Neural cell (in vitro differentiated cells): ENCODE results near the gene ATP1A1.

Experiments used
- CTCF ChIP-seq: fragments of 450-650 bp; IDR thresholded peaks from 2 replicates; pipeline ENCODE4 v1.5.1; 2014; ENCODE audit warnings: antibody characterized with exemption, mild to moderate bottlenecking, moderate library complexity; ENCODE audit not compliant: poor library complexity, severe bottlenecking
- EZH2 ChIP-seq: fragments of 200-600, 300-800 bp; shearing (Covaris generic), sonication (generic); IDR thresholded peaks from 2 replicates; pipeline ENCODE4 v1.6.1; 2014; ENCODE audit warnings: antibody characterized with exemption, low read length, borderline replicate concordance, mild to moderate bottlenecking; ENCODE audit not compliant: insufficient read depth, poor library complexity, severe bottlenecking
- POLR2AphosphoS5 ChIP-seq: IDR thresholded peaks from 2 replicates; pipeline ENCODE4 v1.6.1; 2012

- TF ChIP-seq CTCF (no peak), POLR2AphosphoS5 (no peak), EZH2 (no peak)
These were observed 39.9 kb downstream of the ATP1A1 start for GRCh38 chr1:116412898-116413297.
